Gastroesophageal sphincter (tissue), 4 donors: ENCODE data around the gene ELP6. TPM values are rescaled to one million over a fixed set of nuclear protein-coding genes. Genes with fewer than 3 reads are reported as not detected.

Experiments used
- ATAC-seq: fragments of 150-250 bp; one replicate; pipeline ENCODE4 v1.9.1; 2016; ENCODE audit warnings: mild to moderate bottlenecking, moderate library complexity
- H3K27ac ChIP-seq, 4 donors: fragments of 200-600 bp; sonication (generic) in 3 of 4; 1 replicate in 3 of 4; 2 replicates in 1 of 4; pipeline ENCODE4 v1.5.1; 2016 to 2019
- H3K27me3 ChIP-seq: fragments of 200-600 bp; sonication (generic); one replicate; pipeline ENCODE4 v1.5.1; 2019
- H3K36me3 ChIP-seq, 2 donors: fragments of 200-600 bp; sonication (generic); one replicate each; pipeline ENCODE4 v1.5.1; 2019; ENCODE audit warnings: control low read depth in 1 of 2
- H3K4me1 ChIP-seq, 3 donors: fragments of 200-600 bp; sonication (generic); 1 replicate in 2 of 3; 2 replicates in 1 of 3; pipeline ENCODE4 v1.5.1; 2016 to 2019; ENCODE audit warnings: control low read depth in 2 of 3
- H3K4me3 ChIP-seq, 2 donors: fragments of 200-600 bp; sonication (generic); one replicate each; pipeline ENCODE4 v1.5.1; 2019; ENCODE audit warnings: mild to moderate bottlenecking in 1 of 2, moderate library complexity in 1 of 2
- H3K9me3 ChIP-seq, 3 donors: fragments of 200-600 bp; sonication (generic); one replicate each; pipeline ENCODE4 v1.5.1; 2017 to 2019; ENCODE audit warnings: control low read depth in 2 of 3
- CTCF ChIP-seq, 4 experiments: fragments of 200-600 bp in 2 of 4; fragments of 450-650 bp in 2 of 4; sonication (generic) in 1 of 4; IDR thresholded peaks; one replicate each; pipeline ENCODE4 v1.5.1; 2017 to 2019; ENCODE audit warnings: antibody characterized with exemption in 4 of 4, mild to moderate bottlenecking in 2 of 4, moderate library complexity in 2 of 4
- EP300 ChIP-seq: sonication (generic); formaldehyde crosslinking; IDR thresholded peaks from one replicate; pipeline ENCODE4 v1.6.1; 2017; ENCODE audit warnings: antibody characterized with exemption, mild to moderate bottlenecking
- POLR2A ChIP-seq, 2 donors: fragments of 450-650 bp; IDR thresholded peaks; one replicate each; pipeline ENCODE4 v1.6.1; 2017; ENCODE audit warnings: antibody characterized with exemption in 2 of 2, mild to moderate bottlenecking in 2 of 2, moderate library complexity in 1 of 2
- POLR2AphosphoS5 ChIP-seq: sonication (generic); formaldehyde crosslinking; IDR thresholded peaks from one replicate; pipeline ENCODE4 v1.6.1; 2017; ENCODE audit warnings: antibody characterized with exemption
- WGBS, 2 donors: methylation state at CpG; one replicate each; pipeline ENCODE4 v1.1.5; 2018; ENCODE audit warnings: low coverage in 1 of 2; 5-methylcytosine and 5-hydroxymethylcytosine counted together
- total RNA-seq, 4 donors: library from RNA; depleted of rRNA; stranded (reverse); fragments of >200 nt; gene quantifications; one replicate each; pipeline ENCODE4 v1.1.0, GENCODE V29; 2016

ELP6 gene
- total RNA-seq, 4 donors from 2014 or later = 14.3 to 28.0 (median 20.4) TPM

- Histone ChIP-seq H3K4me3 (no peak overlapping the region), H3K27me3 (no peaks in the 10 kb centered on the region), H3K27ac (no peak overlapping the region), H3K4me1 (no peaks in the 10 kb centered on the region), H3K9me3 (no peaks in the 10 kb centered on the region), H3K36me3 (no peaks in the 10 kb centered on the region)
- ATAC-seq = no peak
- 58 to 96% methylated on average over 4 to 5 of the region's 19 CpGs for WGBS, 2 donors
- TF ChIP-seq POLR2A (IDR thresholded peaks at IDR 0.05) (no peak), EP300 (no peak), POLR2AphosphoS5 (no peak), CTCF (IDR thresholded peaks at IDR 0.05) (no peak)
These were observed 22.8 kb upstream of the ELP6 start for GRCh38 chr3:47536221-47536891.

GRCh38 chr3:47533996-47534454 lies 20.5 kb upstream of the ELP6 start:
- Histone ChIP-seq H3K27ac (no peak overlapping the region), H3K4me3 (no peak overlapping the region), H3K9me3 (no peaks in the 10 kb centered on the region), H3K36me3 (no peaks in the 10 kb centered on the region), H3K4me1 (no peaks in the 10 kb centered on the region), H3K27me3 (no peaks in the 10 kb centered on the region)
- WGBS, 2 donors = 79 to 83% methylated on average over 5 of the region's 5 CpGs
- TF ChIP-seq POLR2A (IDR thresholded peaks at IDR 0.05) (no peak), EP300 (no peak), CTCF (IDR thresholded peaks at IDR 0.05) (no peak), POLR2AphosphoS5 (no peak)
- ATAC-seq = no peak

- Histone ChIP-seq H3K4me3 (no peak overlapping the region), H3K36me3 (no peaks in the 10 kb centered on the region), H3K27me3 (no peaks in the 10 kb centered on the region), H3K4me1 (no peaks in the 10 kb centered on the region), H3K27ac (no peak overlapping the region), H3K9me3 (no peaks in the 10 kb centered on the region)
- WGBS, 2 donors = 80 to 93% methylated on average over 2 of the region's 2 CpGs
- TF ChIP-seq POLR2A (IDR thresholded peaks at IDR 0.05) = no peak
- no peak for TF ChIP-seq CTCF (IDR thresholded peaks at IDR 0.05)
- no peak for TF ChIP-seq POLR2AphosphoS5
- no peak for TF ChIP-seq EP300
- no peak for ATAC-seq
These were observed 20.0 kb upstream of the ELP6 start for GRCh38 chr3:47533481-47533880.

GRCh38 chr3:47527952-47528725 lies 14.6 kb upstream of the ELP6 start:
- Histone ChIP-seq H3K36me3 (no peaks in the 10 kb centered on the region), H3K4me3 (no peak overlapping the region), H3K27ac (no peak overlapping the region), H3K4me1 (no peaks in the 10 kb centered on the region), H3K27me3 (no peaks in the 10 kb centered on the region), H3K9me3 (no peaks in the 10 kb centered on the region)
- 63 to 88% methylated on average over 3 to 6 of the region's 6 CpGs for WGBS, 2 donors
- TF ChIP-seq POLR2A (IDR thresholded peaks at IDR 0.05) (no peak), CTCF (IDR thresholded peaks at IDR 0.05) (no peak), POLR2AphosphoS5 (no peak), EP300 (no peak)
- ATAC-seq = no peak

- TF ChIP-seq POLR2A (IDR thresholded peaks at IDR 0.05) (no peak), EP300 (no peak), POLR2AphosphoS5 (no peak), CTCF (IDR thresholded peaks at IDR 0.05) (no peak)
- peaks cover 0 to 6% (median 0%) of the 10 kb centered on the region in 3 donors for H3K4me1 ChIP-seq
- H3K27ac ChIP-seq = no peak overlapping the region
- no peaks in the 10 kb centered on the region for H3K9me3 ChIP-seq
- 79 to 82% methylated on average over 2 to 4 of the region's 4 CpGs for WGBS, 2 donors
- no peak for ATAC-seq
- no peaks in the 10 kb centered on the region for H3K36me3 ChIP-seq
- H3K27me3 ChIP-seq = peaks cover 3% of the 10 kb centered on the region
- no peak overlapping the region for H3K4me3 ChIP-seq
These were observed 12.1 kb upstream of the ELP6 start for GRCh38 chr3:47525617-47526016.
